Stimulated activated CD8-positive, alpha-beta memory T cell treated with anti-CD3 and anti-CD28 coated beads, Interleukin-4, amount 100 ng/mL, for 4 hours (primary cell): ENCODE results near the gene SLC9A7.
"Not testable (repeated sequence)": the region's sequence is repeated elsewhere in the genome, so short reads cannot be mapped to it uniquely, and the experiment has no call there.

ENCODE experiments used
- DNase-seq, 2 donors: peaks; one replicate each; pipeline ENCODE4 v3.0.0-alpha.2; 2020; ENCODE audit warnings: low read depth in 2 of 2, low spot score in 1 of 2

Gene SLC9A7

DNA sequence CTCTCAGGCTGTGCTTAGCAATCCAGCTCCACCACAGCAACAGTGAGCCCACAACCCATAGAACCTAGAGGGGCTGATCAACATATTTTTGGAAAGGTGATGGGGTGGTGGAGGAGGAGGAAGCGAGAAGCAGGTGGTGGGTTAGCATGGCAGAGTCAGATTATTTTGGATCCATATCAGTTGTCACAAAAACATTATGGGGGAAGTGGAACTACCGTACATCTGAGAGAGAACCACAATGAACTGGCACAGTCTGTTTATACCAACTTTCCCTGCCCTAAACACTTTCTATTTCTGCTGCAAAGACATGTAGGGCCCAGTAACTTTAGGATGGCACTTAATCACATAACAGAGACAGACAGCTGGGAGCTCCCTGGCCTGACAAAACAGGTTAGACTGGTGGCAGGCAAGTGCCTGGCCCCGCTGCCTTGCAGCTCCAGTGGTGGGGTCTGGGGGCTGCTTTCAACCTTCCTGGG is 4.3 kb downstream of the SLC9A7 start:
- no peak for DNase-seq

DNA sequence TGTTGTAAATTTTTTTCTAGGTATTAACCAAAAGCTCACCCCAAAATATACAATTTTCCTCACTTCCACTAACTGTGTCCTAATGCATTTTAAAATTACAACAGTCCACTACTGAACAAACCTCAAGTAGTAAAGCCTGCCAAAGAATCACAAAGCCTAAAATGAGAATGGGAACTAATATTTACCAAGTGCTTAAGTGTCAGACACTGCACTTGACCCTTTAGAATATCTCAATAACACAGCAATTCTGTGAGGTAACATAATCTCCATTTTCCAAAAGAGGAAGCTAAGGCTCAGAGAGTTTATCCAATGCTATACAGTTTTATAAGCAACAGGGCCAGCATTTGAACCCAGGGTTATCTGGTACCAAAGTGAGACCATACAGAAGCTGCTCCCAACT is 4.9 kb downstream of the SLC9A7 start:
- no peak for DNase-seq

DNA sequence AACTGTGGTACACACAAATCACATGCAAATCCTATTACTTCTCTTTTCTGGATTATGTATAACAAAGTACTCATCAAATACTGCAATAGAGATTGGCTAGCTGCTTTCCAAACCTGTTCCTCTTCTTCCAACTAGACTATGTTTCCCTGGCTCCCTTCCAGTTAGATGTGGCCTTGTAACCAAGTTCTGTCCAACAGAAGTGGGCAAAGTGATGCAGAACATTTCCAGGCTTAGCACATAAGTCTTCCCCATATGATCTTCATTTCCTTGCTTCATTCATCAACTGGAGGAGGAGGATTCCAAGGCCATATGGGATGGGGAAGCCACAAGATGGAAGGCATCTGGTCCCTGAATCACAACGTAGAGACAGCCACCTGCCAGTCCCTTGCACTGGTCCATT is 8.0 kb downstream of the SLC9A7 start:
- DNase-seq = no peak

DNA sequence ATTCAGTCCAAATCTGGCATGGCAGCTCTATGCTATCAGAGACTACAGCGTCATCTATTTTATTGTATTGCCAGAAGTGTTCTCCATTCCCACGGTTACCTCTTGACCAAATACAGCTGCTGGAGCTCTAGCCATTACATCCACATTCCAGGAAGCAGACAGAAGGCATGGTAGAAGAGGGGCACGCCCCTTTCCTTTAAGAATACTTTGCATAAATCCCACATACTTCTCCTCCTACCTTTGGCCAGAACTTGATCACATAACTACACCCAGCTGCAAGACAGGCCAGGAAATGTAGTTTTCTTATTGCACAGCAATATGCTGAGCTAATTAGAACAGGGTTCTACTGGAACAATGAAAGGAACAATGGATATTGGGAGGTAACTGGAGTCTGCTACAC is 14.9 kb downstream of the SLC9A7 start:
- no peak for DNase-seq

DNA sequence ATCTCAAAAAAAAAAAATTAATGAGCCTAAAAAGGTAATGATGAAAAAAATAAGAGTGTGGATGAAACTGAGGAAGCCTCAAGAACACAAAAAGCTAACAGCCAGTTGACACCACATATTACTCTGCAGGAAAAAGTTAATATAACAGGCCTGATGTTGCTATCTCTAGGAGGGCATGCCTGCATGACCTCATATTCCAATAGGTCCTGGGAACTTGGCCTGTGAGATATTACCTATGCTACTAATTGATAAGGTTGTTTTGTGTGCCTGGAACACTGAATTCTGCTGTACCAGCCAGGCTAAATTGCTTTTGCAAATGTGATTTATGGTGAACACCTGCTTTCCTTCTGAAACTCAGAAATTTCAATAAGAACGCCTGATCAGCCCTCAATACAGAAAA is 15.9 kb downstream of the SLC9A7 start:
- DNase-seq = no peak

DNA sequence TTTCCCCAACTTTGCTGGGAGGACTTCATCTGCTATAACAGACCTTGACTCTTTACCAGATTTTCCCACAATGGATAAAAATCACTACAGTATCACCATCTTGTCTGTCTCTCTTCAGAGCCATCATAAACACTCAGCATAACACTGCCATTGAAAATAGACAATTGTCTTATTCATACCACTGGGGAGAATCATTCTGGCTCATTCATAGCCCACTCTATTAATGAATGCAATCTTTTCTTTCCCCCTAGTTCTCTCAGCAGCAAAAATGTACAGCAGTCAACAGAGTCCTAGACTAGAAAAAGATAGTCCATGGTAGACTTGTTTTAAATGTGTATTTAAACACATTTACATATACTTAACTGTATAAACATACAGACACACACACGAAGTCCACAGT is 19.2 kb downstream of the SLC9A7 start:
- no peak for DNase-seq

DNA sequence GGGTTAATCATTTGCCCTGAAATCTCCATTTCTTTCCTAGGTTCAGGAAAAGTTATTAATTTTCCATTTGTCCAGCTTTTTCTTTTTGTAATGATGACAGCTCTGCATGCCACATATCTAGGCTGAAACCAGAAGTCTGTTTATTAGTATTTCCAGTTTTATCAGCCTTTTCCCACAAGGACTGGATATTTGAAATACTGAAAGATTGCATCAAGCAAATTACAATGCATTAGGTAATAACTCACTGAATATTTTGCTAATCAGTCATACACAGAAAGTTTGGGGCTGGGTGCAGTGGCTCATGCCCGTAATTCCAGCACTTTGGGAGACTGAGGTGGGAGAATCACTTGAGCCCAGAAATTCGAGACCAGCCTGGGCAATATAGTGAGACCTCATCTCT is 21.5 kb downstream of the SLC9A7 start:
- no peak for DNase-seq

DNA sequence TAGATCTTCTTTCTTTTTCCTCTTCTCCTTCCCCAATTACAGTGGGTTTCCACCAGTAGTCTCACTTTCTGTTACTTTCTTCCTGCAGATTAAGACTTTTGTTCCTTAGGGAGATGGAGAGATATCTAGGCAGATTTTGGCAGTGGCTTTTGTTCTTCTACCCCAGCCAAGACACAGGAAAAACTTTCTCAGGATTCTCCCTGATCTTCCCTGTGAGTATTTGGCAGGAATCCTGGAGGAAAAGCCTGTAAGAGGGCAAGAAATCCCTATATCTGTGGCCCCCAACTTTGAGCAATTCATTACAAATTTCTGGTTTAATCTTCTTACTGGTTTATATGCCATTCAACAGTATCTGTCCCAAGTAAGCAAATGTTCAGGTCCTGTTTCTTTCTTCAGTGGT is 21.9 kb downstream of the SLC9A7 start:
- no peak for DNase-seq

DNA sequence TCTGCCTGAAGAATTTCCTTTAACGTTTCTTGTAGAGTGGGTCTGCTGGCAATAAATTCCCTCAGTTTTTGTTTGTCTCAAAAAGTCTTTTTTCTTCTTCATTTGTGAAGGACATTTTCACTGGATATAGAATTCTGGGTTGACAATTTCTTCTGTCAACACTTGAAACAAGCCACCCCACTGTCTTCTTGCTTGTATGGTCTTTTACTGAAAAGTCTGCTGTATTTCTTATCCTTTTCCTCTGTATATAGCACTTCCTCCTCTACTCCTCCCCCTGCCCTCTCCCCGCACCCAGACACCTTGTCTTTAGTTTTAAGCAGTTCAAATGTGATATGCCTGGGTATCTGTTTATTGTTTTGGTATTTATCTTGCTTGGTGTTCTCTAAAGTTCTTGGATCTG is 23.3 kb downstream of the SLC9A7 start:
- no peak for DNase-seq

DNA sequence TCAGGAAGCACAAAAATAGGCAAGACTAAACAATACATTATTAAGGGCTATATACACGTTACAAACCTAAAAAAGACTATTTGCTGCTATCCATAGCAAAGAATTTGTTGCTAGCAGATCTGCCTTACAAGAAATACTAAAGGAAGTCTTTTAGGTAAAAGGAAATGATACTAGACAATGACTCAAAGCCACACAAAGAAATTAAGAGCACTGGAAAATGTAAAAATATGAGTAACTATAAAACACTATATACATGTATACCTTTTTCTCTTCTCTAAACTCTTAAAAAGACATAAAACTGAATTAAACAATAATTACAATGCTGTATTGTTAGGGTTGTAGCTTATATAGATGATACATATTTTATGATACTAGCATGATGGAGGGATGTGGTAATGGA is 25.7 kb downstream of the SLC9A7 start:
- no peak for DNase-seq

DNA sequence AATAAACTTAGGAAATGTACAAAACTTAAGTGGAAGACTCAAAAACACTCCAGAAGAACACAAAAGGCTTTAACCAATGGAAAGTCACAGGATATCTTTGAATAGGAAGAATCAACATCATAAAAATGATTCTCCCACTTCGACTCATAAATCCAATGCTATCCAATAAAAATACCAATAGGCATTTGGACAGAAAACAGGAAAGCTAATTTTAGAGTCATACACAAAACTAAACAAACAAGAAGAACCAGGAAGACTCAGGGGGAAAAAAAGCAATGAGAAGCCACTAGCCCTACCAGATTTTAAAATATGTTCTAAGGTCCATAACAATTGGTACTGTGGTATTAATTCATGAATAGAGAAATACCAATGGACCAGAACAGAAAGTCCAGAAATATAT is 28.2 kb downstream of the SLC9A7 start:
- no peak for DNase-seq

DNA sequence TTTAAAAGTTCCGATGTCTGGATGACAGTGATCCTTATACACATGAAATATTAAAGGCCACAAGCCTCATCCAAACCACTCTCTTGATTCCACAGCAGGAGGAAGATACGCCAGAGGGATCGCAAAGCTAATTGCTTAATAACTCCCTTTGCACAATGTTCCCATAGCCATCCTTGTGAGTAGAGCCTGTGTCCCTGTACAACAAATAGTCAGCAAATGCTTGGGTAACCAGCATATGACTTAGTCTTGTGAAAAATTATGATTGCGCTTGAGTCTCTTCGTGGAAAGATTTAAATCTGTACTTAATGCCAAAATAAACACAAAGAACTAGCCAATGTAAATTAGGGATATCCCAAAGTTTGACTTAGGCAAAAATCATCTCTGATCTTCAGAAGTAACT is 31.5 kb downstream of the SLC9A7 start:
- DNase-seq = no peak

DNA sequence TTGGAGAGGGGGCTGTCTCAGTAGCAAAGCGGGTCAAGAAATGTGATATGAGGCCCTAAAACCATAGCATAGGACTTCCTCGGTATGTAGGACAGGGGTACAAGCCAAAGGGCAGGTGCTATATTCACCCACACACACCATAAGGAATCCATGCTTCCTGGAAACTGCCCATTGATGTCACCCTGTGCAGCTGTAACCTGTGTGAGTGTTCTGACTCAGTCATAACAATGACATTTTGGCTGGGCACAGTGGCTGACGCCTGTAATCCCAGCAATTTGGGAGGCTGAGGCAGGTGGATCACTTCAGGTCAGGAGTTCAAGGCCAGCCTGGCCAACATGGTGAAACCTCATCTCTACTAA is 35.4 kb downstream of the SLC9A7 start:
- DNase-seq = not testable (repeated sequence)

DNA sequence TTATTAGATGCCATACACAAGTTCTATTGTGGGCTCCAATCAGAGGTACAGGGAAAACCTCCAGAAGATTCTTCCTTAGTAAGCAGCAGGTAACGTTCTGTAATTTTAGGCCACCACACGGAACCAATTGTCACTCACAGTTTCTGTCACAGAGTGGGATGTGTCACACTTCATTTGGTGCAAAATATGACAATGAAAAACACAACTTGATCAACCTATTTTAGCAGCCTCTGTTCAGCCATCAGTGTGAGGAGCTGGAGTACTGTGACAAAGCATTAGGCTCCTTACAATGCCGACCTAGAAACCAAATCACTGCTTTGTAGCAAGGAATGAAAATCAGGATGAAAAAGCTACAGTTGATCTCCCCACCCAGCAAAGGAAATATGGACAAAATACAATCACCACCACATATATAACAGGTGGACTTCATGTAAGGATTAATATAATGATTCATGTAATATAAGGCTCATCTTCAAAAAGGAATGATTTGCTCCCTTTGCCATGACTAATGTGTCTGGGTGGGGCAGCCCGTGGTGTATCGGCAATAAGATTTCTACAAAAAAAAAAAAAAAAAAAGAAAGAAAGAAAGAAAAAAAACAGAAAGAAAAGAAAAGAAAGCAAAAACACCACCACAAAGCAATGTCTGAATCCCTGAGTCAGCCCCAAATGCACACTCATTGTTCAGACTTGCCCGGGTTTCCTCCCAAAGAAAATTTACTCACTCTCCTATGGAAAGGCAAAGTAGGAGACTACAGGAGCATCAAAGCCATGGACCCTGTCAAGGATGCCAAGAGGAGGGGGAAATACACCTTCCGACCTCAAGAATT is 36.0 kb downstream of the SLC9A7 start:
- no peak for DNase-seq

DNA sequence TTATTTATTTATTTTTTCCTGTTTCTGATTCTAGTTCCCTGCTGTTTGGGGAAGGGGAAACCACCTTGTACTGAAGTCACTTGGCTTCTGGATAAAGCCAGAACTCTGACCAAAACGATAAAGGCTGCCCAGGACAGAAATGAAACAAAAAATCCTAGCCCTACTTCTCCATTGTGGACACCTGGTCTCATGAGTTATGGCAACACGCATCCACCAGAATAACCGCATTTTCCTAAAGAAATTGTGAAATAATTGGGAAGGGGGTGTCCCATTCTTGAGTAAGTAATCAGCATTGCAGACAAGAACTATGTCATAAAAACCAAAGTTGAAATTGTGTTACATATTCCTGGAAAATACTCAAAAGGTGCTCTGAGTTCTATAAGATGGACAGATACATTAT is 42.1 kb downstream of the SLC9A7 start:
- no peak for DNase-seq

DNA sequence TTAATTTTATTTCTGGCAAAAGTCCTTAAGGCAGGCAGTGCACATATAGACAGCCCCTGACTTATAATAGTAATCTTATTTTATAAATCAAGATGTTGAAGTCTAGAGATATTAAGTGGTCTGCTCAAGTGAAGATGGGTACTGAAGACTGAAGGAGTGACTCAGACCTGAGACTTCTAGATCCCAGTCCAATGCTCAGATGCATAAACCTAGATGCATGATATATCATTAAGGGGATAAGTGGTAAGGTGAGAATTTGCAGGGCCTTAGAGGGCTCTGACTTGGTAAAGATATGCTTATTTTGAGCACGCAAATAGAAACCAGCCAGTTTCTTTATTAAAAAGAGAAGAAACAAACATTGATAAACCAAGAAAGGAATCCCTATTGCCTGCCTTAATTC is 42.9 kb downstream of the SLC9A7 start:
- no peak for DNase-seq

DNA sequence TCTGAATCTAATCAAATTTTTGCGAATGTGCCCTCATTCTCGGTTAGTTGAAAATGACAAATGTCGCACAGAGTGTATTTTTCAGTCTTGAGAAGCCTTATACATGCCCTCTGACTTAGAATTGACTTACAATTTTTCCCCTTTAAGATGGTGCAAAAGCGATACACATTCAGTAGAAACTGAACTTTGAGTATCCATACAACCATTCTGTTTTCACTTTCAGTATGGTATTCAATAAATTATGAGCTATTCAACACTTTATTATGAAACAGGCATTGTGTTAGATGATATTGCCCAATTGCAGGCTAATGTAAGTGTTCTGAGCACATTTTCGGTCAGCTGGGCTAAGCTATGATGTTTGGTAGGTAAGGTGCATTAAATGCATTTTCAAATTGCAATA is 43.4 kb downstream of the SLC9A7 start:
- no peak for DNase-seq

DNA sequence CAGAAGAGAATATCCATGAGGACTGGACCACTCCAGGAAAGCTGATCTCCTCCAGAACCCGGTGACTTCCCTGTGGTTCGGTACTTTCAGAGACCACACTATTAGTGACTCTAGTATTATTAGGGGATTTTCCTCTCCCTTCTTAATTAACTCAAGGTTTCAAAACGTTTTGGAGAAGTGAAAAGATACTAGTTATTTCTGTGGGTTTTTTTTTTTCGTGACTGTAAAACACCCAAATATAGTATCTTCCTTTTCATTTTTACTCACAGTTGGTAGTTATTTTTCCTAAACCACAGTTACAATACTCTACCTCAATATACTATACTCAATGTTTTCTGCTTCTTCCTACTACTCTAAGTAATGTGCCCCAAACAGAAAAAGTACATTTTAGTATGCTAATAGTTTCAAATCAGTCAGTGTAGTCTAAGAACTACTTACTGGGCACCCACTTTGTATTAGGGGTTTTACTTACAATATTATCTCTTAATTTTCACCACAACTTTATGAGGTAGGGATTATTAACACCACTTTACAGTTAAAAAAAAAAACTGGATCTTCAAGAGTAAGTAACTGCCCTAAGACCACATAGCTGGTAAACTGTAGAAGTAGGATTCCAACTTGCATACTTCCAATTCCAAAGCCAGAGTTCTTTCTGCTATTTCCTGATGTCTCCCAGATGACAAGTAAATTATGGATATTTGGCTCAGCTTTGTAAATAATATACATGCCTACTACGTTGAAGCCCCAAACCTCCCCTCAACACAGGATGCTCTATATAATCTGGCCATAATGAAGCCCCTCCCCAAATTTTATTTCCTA is 45.0 kb downstream of the SLC9A7 start:
- no peak for DNase-seq

DNA sequence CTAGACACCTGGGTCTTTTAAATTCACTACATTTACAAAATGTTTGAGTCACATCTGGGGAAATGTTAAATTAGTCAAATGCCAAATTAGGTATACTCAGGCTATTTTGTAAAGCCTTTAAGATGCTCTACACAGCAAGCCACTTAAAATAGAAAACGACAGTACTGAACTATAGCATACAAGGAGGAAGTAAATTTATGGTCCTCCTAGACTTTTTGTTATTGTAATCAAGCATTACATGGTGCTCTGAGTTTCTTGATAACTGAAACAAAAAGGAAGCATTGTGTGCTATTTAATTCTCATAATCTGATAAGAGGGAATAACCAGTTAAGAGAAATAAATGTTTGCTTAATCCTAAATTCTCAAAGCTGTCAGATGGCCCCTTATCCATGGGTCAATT is 46.2 kb downstream of the SLC9A7 start:
- DNase-seq = no peak

DNA sequence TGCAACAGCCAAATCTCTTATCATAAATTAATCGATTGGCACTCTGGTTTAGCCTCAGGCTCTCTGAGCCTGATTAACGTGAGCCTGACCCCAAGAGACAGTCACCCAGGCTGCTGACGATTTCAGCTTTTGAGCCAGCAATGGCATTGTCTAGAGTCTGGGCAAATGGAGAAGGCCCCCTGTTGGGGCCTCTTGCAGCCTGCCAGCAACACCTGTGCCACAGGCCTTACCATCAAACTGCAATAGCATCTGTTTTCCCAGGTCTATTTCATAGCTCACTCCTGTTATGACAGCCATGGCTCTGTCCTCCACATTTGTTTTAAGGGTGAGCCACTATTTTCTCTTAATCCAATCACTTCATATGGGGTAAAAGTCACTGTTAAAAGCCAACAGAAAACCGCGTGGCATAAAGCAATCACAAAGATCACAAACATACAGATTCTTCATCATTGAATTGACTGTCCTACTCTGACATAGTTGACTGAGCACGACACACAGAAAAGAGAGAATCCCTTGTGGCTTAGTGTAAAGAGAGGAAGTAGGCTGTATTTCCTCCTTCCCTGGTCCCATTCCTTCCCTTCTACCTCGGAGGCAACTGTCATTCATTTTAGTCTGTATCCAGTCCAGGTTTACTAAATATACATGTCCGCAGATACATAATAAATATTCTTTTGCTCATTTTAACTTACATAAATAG is 47.8 kb downstream of the SLC9A7 start:
- no peak for DNase-seq

DNA sequence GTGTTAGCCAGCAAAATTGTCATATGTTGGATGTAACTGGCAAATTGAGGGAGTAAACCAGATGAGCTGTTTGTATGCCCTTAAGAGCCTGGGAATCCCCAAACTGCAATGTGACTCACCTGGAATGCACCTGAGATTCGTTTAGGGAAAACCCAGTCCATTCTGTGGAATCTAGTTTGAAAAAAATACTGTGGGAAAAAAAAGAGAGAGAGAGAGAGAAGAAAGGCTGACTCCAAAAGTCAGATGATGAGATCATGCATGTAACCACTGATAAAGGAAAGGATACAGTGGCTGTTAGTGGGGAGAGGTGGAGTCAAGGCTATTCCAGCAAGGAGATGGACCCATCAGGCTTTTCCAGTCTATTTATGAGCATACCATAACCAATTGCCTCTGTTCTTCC is 48.5 kb downstream of the SLC9A7 start:
- no peak for DNase-seq
